IPS-20b (cell line): ENCODE measurements around the gene ESRRB.

ENCODE experiments used
- H3K27ac ChIP-seq: one replicate; pipeline ENCODE4 v1.5.1; 2013; ENCODE audit warnings: low read length
- H3K27me3 ChIP-seq: 2 replicates; pipeline ENCODE4 v1.6.1; 2013; ENCODE audit warnings: mild to moderate bottlenecking, low read length, inconsistent platforms; ENCODE audit not compliant: insufficient read depth
- H3K36me3 ChIP-seq: 2 replicates; pipeline ENCODE4 v1.6.1; 2013; ENCODE audit warnings: low read depth, mild to moderate bottlenecking, inconsistent platforms, low read length, moderate library complexity; ENCODE audit not compliant: insufficient read depth
- H3K4me1 ChIP-seq: 2 replicates; pipeline ENCODE4 v1.6.1; 2013; ENCODE audit warnings: mild to moderate bottlenecking, control low read depth, inconsistent platforms, low read length, moderate library complexity; ENCODE audit not compliant: insufficient read depth
- H3K4me3 ChIP-seq: 2 replicates; pipeline ENCODE4 v1.5.1; 2013; ENCODE audit warnings: mild to moderate bottlenecking, low read length, inconsistent platforms
- H3K9ac ChIP-seq: 2 replicates; pipeline ENCODE4 v1.6.1; 2013; ENCODE audit warnings: low read depth, mild to moderate bottlenecking, inconsistent platforms, low read length, moderate library complexity
- H3K9me3 ChIP-seq: 2 replicates; pipeline ENCODE4 v1.6.1; 2013; ENCODE audit warnings: mild to moderate bottlenecking, low read depth, low read length, inconsistent platforms; ENCODE audit not compliant: insufficient read depth

The ESRRB gene

DNA sequence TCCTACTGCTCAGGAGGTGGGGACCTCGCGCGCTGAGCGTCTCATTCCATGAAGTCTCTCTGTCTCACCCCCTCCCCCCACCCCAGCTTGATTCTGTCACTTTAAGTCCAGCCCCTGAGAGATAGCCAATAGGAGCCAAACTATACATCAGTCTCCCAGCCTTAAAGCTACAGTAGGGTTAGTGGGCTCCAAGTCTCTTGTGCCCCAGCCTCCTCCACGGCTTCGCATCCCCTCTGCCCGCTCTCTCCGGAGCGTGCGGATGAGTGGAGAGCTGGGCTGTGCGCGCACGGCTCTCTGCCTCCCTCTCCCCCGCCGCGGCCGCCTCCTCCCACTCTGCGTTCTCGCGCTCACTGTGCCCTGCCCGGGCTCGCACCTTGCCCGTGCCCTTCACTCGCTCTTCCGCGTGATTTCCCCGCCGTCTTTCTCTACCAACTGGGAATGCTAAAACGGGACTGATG lies at the start of gene ESRRB:
Gene ESRRB, plus strand, starts transcription at position 191 of the 458 bp plus-strand sequence. Its CDS starts 265 bp downstream, at position 456.
- Histone ChIP-seq H3K9ac (no peak within 1 kb of the TSS), H3K4me1 (peaks cover 3% of the 10 kb centered on the region; the same call in 1 of the 2 replicates), H3K27me3 (peaks cover 93% of the 10 kb centered on the region), H3K9me3 (no peaks in the 10 kb centered on the region), H3K27ac (no peak within 1 kb of the TSS), H3K4me3 (peak within 1 kb of the TSS; percentile 75), H3K36me3 (no peaks in the 10 kb centered on the region)

DNA sequence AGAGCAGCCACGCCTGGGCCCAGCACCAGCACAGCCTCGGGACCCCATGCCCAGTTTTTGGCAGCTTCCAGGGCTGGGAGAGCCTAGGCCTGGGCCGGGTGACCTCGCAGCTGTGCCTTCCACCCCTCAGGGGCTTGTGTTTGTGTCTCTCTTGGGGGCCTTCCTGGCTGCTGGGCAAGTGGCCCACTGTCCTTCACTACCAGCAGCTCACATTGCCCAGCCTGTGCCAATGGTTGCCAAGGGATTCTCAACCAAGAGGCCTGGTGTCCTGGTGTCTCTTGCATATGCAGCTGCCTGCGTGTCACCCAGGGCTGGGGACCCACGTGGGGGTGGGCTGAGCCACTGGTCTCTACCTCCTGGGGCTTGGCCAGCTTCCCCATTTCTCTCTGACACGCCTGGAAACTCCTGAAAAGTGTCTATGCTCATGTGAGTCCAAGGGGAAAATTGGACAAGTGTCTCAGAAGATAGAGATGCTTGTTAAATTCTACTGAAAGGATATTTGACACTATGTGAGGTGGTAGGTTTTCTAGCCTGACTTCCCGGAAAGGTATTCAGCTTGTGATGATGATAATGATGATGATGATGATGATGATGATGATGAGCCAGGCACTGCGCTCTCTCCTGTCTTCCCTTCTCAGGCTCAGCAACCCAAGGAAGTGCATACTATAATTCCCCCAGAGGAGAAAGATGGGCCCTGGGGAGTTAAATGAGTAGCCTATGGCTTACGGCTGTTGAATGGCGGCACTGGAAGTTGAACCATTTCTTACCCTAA lies 48.8 kb upstream of the ESRRB start:
- Histone ChIP-seq H3K4me1 (peaks cover 14% of the 10 kb centered on the region; the same call in 1 of the 2 replicates), H3K9ac (no peak overlapping the region), H3K9me3 (no peaks in the 10 kb centered on the region), H3K27ac (no peak overlapping the region), H3K36me3 (no peaks in the 10 kb centered on the region), H3K4me3 (no peak overlapping the region), H3K27me3 (peaks cover 38% of the 10 kb centered on the region)

DNA sequence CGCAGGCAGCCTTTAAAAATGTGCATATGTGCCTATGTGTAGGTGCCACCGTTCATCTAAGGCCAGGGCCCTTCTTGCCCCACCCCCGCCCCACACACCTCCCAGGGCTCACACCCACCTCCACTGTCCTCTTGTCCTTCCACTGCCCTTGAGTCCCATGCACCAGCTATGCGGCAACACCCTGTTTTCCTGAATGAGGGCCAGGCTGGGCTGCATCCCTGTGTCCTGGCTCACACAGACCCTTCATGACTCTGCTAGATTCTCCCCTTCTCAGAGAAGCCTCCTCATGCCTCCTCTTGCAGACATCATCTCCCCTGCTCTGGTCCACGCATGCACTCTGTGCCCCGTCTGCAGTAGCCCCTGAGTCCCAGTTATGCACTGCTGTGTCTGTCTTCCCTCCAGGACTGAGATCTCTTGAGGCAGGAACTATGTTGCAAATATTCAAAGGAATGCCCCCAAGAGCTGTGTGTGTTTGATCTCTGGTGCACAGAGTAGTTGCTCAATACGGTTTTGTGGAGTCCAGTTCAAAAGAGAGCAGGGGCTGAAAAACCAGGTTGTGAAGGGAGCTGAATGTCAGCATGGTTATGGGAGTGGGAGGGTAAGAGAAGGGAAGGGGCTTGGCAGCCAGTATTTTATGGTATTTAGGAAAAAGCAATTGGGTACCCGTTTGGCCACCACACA lies 47.3 kb upstream of the ESRRB start:
- no peaks in the 10 kb centered on the region for H3K9me3 ChIP-seq
- peak overlapping the region; percentile 62; the same call in 1 of the 2 replicates for H3K4me3 ChIP-seq
- no peaks in the 10 kb centered on the region for H3K36me3 ChIP-seq
- H3K4me1 ChIP-seq, result peaks cover 14% of the 10 kb centered on the region; the same call in 1 of the 2 replicates
- H3K27me3 ChIP-seq, result peaks cover 38% of the 10 kb centered on the region
- H3K9ac ChIP-seq, result no peak overlapping the region; the same call in 1 of the 2 replicates
- no peak overlapping the region for H3K27ac ChIP-seq

DNA sequence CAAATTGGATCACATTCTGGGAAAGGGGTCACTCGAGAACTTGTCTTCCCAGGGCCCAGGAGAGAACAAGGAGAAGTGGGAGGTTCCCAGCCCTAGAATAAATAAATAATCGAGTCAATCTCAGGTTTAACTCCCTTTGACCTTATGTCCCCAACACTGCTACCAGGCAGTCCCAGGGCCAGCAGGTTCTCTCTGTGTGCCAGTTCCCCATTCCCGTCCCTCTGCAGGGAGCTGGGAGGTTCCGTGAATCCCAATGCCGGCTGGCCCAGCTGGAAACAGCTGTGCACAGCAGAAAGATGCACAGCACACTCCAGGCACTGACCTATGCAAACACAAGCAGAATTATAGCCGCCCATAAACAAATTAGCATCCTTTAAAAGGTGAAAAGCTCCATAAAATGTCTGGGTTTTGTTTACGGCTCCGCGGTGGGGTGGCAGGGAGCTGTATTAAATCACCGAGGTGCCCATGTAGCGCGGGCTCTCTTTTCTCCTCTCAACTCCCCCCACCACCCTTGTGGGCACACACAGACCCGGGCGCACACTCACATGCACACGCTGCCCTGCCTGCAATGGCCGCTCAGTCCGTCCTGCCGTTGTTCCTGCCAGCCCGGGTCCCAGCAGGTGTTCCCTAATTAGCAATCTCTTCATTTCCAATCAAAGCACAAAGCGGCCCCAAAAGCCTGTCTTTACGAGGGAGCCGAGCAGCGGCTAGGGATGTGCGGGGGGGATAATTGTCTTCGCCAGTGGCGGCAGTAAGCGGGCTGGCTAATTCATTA lies 46.6 kb upstream of the ESRRB start:
- Histone ChIP-seq H3K4me3 (peak overlapping the region; percentile 62), H3K27me3 (peaks cover 38% of the 10 kb centered on the region), H3K27ac (no peak overlapping the region), H3K9me3 (no peaks in the 10 kb centered on the region), H3K4me1 (peaks cover 16% of the 10 kb centered on the region; the same call in 1 of the 2 replicates), H3K9ac (peak overlapping the region; percentile 58; the same call in 1 of the 2 replicates), H3K36me3 (no peaks in the 10 kb centered on the region)

DNA sequence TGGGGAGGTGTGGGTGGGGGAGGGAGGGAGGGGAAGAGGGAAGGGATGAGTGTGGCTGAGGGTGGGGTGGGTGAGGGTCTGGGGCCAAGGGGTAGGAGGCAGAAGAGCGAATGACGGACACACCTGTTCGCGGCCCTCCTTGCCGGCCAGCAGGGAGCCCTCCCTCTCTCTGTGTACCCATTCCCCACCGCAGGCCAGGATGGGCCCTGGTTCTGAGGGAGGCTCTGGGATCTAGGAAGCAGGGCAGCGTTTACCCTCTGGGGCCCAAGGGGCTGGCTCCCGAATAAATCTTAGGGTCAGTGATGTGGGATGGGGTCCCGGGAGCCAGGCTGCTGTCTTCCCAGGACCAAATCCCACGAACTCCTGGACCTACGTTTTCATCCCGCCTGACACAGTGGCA lies 46.0 kb upstream of the ESRRB start:
- peaks cover 35% of the 10 kb centered on the region for H3K27me3 ChIP-seq
- H3K9ac ChIP-seq, result no peak overlapping the region
- H3K4me3 ChIP-seq, result peak overlapping the region; percentile 38; the same call in 1 of the 2 replicates
- no peaks in the 10 kb centered on the region for H3K36me3 ChIP-seq
- no peaks in the 10 kb centered on the region for H3K9me3 ChIP-seq
- no peak overlapping the region for H3K27ac ChIP-seq
- H3K4me1 ChIP-seq, result peaks cover 20% of the 10 kb centered on the region; the same call in 1 of the 2 replicates

DNA sequence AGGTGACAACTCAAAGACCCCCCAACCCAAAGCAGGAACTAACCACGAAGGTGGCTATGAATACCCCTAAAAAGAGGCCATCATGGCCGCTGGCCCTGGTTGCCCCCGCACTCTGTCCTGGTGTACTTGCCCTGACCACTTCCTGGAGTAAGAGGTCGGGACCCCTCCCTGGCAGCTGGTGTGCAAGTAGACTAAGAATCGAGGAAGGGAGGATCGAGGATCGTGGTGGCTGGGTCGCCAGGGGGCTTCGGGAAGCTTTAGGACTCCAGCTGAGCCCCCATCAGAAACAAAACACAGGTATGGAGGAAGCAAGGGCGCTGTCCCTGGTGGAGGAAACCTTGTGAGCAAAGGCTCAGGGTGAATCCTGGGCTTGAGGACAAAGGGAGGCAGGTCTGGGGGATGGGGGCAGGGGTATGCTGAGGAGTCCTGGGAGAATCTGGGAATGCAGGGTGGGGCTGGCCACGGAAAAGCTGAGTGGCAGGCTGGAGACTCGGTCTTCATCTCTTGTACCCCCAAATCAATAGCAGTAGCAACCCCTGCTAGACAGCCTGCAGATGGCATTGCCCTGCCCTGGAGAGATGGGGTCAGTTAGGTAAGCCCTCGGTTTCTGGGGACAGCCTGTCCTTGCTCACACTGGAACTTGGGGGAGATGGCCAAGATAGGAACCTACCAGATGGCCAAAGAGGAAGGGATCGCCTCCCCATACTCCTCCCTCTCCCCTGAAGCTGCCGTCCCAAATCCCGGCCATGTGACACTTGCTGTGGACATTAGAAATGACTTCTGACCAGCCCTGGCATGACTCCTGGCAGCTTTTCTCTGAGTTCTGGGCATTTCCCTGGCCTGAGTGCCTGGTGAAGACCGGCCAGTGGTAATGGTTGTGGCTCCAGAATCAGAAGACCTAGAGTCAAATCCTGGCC lies 45.3 kb upstream of the ESRRB start:
- H3K36me3 ChIP-seq, result no peaks in the 10 kb centered on the region
- H3K9ac ChIP-seq, result no peak overlapping the region
- peaks cover 20% of the 10 kb centered on the region; the same call in 1 of the 2 replicates for H3K4me1 ChIP-seq
- no peaks in the 10 kb centered on the region for H3K9me3 ChIP-seq
- no peak overlapping the region for H3K27ac ChIP-seq
- peak overlapping the region; percentile 38; the same call in 1 of the 2 replicates for H3K4me3 ChIP-seq
- peaks cover 35% of the 10 kb centered on the region for H3K27me3 ChIP-seq

DNA sequence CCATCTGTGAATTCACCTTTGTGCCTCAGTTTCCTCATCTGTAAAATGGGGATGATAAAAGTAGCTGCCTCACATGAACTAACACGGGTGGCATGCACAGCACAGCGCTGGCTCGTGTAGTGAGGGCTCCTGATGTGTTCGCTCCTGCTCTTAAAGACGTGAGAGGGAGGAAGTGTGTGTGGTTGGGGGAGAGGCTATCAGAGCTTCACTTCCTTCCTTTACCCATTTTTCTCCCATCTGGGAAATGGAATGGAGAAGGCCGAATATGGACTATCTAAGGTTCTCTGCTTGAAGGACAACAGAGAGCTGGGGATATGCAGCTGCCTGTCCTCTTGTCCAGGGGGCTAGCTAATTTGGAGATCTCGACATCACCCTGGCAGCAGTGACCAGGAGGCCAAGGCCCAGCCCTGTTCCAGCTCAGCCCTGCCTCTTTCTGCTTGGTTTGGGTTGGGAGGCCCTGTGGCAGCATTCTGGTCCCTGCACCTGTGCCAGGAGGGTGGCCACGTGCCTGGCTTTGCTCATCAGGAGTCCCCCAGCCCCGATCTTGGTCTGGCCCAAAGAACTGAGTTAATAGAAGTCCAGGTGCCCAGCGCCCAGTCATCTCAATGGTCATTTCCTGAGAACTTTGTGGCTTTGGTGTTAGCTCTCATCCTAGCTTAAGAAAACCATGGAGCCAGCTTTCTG lies 44.5 kb upstream of the ESRRB start:
- Histone ChIP-seq H3K27ac (no peak overlapping the region), H3K9me3 (no peaks in the 10 kb centered on the region), H3K36me3 (no peaks in the 10 kb centered on the region), H3K27me3 (peaks cover 35% of the 10 kb centered on the region), H3K4me1 (peaks cover 20% of the 10 kb centered on the region; the same call in 1 of the 2 replicates), H3K9ac (no peak overlapping the region), H3K4me3 (no peak overlapping the region)

DNA sequence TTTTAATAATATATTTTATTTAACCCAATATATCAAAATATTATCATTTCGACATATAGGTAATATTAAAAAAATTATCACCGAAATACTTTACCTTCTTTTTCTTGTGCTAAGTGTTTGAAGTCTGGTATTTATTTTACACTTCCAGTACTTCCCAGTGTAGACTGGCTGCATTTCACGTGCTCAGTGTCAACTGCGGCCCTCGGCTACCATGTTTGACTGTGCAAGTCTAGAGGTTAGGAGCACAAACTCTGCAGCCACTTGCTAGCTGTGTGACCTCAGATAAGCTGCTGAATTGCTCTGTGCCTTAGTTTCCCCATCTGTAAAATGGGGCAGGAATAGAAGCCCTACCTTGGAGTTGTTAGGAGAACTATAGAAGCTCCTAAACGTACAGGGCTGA lies 42.3 kb upstream of the ESRRB start:
- H3K9ac ChIP-seq, result no peak overlapping the region
- H3K4me1 ChIP-seq, result peaks cover 18% of the 10 kb centered on the region; the same call in 1 of the 2 replicates
- H3K36me3 ChIP-seq, result no peaks in the 10 kb centered on the region
- no peak overlapping the region for H3K27ac ChIP-seq
- no peak overlapping the region for H3K4me3 ChIP-seq
- no peaks in the 10 kb centered on the region for H3K9me3 ChIP-seq
- peaks cover 27% of the 10 kb centered on the region for H3K27me3 ChIP-seq

DNA sequence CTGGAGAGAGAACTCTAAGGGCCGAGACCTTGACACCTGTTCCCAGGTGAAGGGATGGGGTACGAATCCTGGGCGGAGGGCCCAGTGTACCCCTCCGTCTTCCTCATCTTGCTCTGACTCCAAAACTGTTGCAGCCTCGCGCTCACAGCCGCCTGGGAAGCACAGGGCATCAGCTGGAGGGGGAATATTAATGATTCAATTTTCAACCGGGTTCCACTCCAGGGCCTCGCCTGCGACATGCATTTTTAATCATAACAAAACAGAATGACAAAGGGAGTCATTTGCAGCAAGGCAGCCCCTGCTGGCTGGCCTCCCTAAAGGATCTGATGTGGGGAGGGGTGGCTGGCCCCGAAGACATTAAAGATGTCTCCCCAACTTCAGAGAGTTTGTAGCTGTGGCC lies 41.6 kb upstream of the ESRRB start:
- Histone ChIP-seq H3K9ac (no peak overlapping the region), H3K4me1 (peaks cover 13% of the 10 kb centered on the region; the same call in 1 of the 2 replicates), H3K27ac (no peak overlapping the region), H3K36me3 (no peaks in the 10 kb centered on the region), H3K27me3 (peaks cover 21% of the 10 kb centered on the region), H3K4me3 (no peak overlapping the region), H3K9me3 (no peaks in the 10 kb centered on the region)

DNA sequence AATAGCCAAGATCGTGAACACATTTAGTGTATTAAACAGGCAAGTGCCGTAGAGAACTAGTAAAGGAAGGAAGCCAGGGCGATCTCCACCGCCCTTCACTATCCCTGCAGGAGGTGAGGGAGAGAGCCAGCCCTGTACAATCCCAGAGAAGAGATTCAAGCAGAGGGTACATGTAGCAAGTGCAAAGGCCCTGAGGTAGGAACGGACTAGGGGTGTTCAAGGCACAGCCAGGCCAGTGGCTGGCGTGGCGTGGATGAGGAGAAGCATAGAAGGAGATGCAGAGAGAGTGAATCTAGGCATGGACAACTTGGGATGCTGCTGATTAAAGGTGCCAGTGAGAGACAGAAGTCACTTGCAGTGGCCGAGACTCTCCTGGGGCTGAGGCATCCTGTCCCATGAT lies 39.1 kb upstream of the ESRRB start:
- H3K27ac ChIP-seq, result no peak overlapping the region
- H3K36me3 ChIP-seq, result no peaks in the 10 kb centered on the region
- peaks cover 6% of the 10 kb centered on the region; the same call in 1 of the 2 replicates for H3K4me1 ChIP-seq
- H3K9me3 ChIP-seq, result no peaks in the 10 kb centered on the region
- H3K4me3 ChIP-seq, result no peak overlapping the region
- H3K9ac ChIP-seq, result no peak overlapping the region
- 0 out of 2 replicates have a peak, but pooled peaks cover 5% of the 10 kb centered on the region for H3K27me3 ChIP-seq
